ENCODE data around the gene SMIM24. TPM values are rescaled to one million over a fixed set of nuclear protein-coding genes. Genes with fewer than 3 reads are reported as not detected.
A peak's percentile ranks its signal among the peaks of the same experiment; 100 is the strongest.

Gene SMIM24
- total RNA-seq, 1 experiment from 2014 or later, result 1.9 TPM

GRCh38 chr19:3492131-3492839 is 12.0 kb upstream of the SMIM24 start:
- Mint-ChIP-seq H3K27ac (no peak overlapping the region), H3K4me3 (peak overlapping the region in 1 of 2 experiments; percentile 41; a peak in 1 of 5 replicates), H3K36me3 (ENCODE audit: insufficient read depth in 1 of 3, low read depth in 3 of 3) (peaks cover 19 to 42% (median 35%) of the 10 kb centered on the region in 3 experiments; a peak in 6 of 7 replicates), H3K4me1 (no peaks in the 10 kb centered on the region), H3K9me3 (no peaks in the 10 kb centered on the region), H3K27me3 (ENCODE audit: low read depth) (no peaks in the 10 kb centered on the region)
- no peaks in the 10 kb centered on the region for H3K27me3 ChIP-seq (ENCODE audit: insufficient read depth, low read length)
- H4K91ac ChIP-seq (ENCODE audit: insufficient read length, low read depth, low read length), result no peak overlapping the region
- H3K79me2 ChIP-seq (ENCODE audit: insufficient read depth, low read length), result no peaks in the 10 kb centered on the region; the same call in 1 of the 2 replicates
- H2BK12ac ChIP-seq (ENCODE audit: insufficient read length, low read depth, low read length), result no peak overlapping the region
- H2AFZ ChIP-seq (ENCODE audit: low read length), result no peak overlapping the region
- DNase-seq, result no peak
- no peaks in the 10 kb centered on the region for H3K4me1 ChIP-seq (ENCODE audit: insufficient read depth, low read length)
- H3K23ac ChIP-seq (ENCODE audit: insufficient read length, low read depth, low read length), result no peak overlapping the region
- no peak overlapping the region for H2BK120ac ChIP-seq (ENCODE audit: low read depth, low read length, poor library complexity, severe bottlenecking)
- H2BK20ac ChIP-seq (ENCODE audit: low read depth, low read length, poor library complexity, severe bottlenecking), result no peak overlapping the region
- no peaks in the 10 kb centered on the region for H3K23me2 ChIP-seq (ENCODE audit: insufficient read length, low read depth, low read length, poor library complexity, severe bottlenecking)
- no peak overlapping the region for H2AK5ac ChIP-seq (ENCODE audit: insufficient read length, low read length)
- no peak overlapping the region for H3K14ac ChIP-seq (ENCODE audit: insufficient read depth, low read length)
- no peaks in the 10 kb centered on the region for H3K79me1 ChIP-seq (ENCODE audit: insufficient read depth, low read depth, low read length, poor library complexity, severe bottlenecking)
- WGBS (ENCODE audit: extremely low coverage, insufficient read length, low lambda C conversion rate), result no CpG with 5 or more reads among the region's 45 CpGs
- no peak overlapping the region for H2BK5ac ChIP-seq (ENCODE audit: insufficient read length, low read length)
- H3K18ac ChIP-seq (ENCODE audit: insufficient read length, low read depth, low read length), result no peak overlapping the region
- no peak overlapping the region for H3K56ac ChIP-seq (ENCODE audit: insufficient read length, low read depth, low read length)
- no peak overlapping the region for H3T11ph ChIP-seq (ENCODE audit: low read length)
- no peak overlapping the region for H3K4me2 ChIP-seq (ENCODE audit: insufficient read depth, insufficient read length, low read length)
- H2BK15ac ChIP-seq (ENCODE audit: low read depth, low read length), result no peak overlapping the region
- no peak overlapping the region for H3K27ac ChIP-seq (ENCODE audit: insufficient read length, low read depth, low read length)
- no peak overlapping the region for H3K9ac ChIP-seq (ENCODE audit: extremely low read depth, insufficient read length, low read length)
- H3K4ac ChIP-seq (ENCODE audit: low read depth, low read length), result no peak overlapping the region
- no peaks in the 10 kb centered on the region for H4K20me1 ChIP-seq (ENCODE audit: control insufficient read depth, insufficient read depth, insufficient read length)
- H4K5ac ChIP-seq (ENCODE audit: insufficient read length, low read depth, low read length), result no peak overlapping the region
- H3K9me3 ChIP-seq (ENCODE audit: control insufficient read depth, low read depth, low read length), result no peaks in the 10 kb centered on the region
- no peak for TF ChIP-seq CTCF (conservative IDR thresholded peaks at IDR 0.05)
- no peak overlapping the region for H4K8ac ChIP-seq (replicated peaks; ENCODE audit: insufficient read length, low read depth, low read length)

Measured in H9 (cell line).